HepG2 (cell line): ENCODE data around the gene ZSCAN21. TPM values are rescaled to one million over a fixed set of nuclear protein-coding genes. Genes with fewer than 3 reads are reported as not detected.

ENCODE experiments used
- CREM ChIP-seq, 2 experiments: sonication (generic) in 1 of 2; formaldehyde crosslinking in 1 of 2; IDR thresholded peaks; 2 replicates each; pipeline versions ENCODE4 v1.4.0 to v1.6.1; 2016 to 2020; ENCODE audit warnings: antibody characterized with exemption in 1 of 2, mild to moderate bottlenecking in 1 of 2, missing genetic modification reagents in 1 of 2
- HOXA9 ChIP-seq: sonication (generic); formaldehyde crosslinking; IDR thresholded peaks from 2 replicates; pipeline ENCODE4 v1.8.1; 2022; ENCODE audit warnings: missing genetic modification reagents, mild to moderate bottlenecking, moderate library complexity, borderline replicate concordance
- MED13 ChIP-seq: sonication (generic); formaldehyde crosslinking; IDR thresholded peaks from 2 replicates; pipeline ENCODE4 v1.5.0; 2020; ENCODE audit warnings: missing genetic modification reagents
- NFE2L1 ChIP-seq: sonication (generic); formaldehyde crosslinking; IDR thresholded peaks from 2 replicates; pipeline ENCODE4 v1.4.0; 2020; ENCODE audit warnings: missing genetic modification reagents, mild to moderate bottlenecking, borderline replicate concordance
- NFKB2 ChIP-seq: sonication (generic); formaldehyde crosslinking; IDR thresholded peaks from 2 replicates; pipeline ENCODE4 v1.4.0; 2020; ENCODE audit warnings: missing genetic modification reagents, borderline replicate concordance
- NR3C1 ChIP-seq: sonication (generic); formaldehyde crosslinking; IDR thresholded peaks from 2 replicates; pipeline ENCODE4 v1.4.0; 2020; ENCODE audit warnings: missing genetic modification reagents
- SMAD1 ChIP-seq: sonication (generic); formaldehyde crosslinking; IDR thresholded peaks from 2 replicates; pipeline ENCODE4 v1.4.0; 2020; ENCODE audit warnings: missing genetic modification reagents, low read depth, mild to moderate bottlenecking, borderline replicate concordance
- ZNF34 ChIP-seq: sonication (generic); formaldehyde crosslinking; IDR thresholded peaks from 2 replicates; pipeline ENCODE4 v1.4.0; 2020; ENCODE audit warnings: mild to moderate bottlenecking, missing genetic modification reagents, borderline replicate concordance
- ZSCAN22 ChIP-seq: sonication (generic); formaldehyde crosslinking; IDR thresholded peaks from 2 replicates; pipeline ENCODE4 v1.4.0; 2020; ENCODE audit warnings: mild to moderate bottlenecking, missing genetic modification reagents
- polyA plus RNA-seq, 8 experiments: library from polyadenylated mRNA; depleted of rRNA in 3 of 8; stranded (reverse) in 7 of 8; unstranded in 1 of 8; fragments of >200 nt; fragmentation: Illumina TruSeq in 4 of 8; extraction: Trizol in 4 of 8; gene quantifications; 2 replicates each; pipeline versions ENCODE4 v1.2.1 to v1.2.3, GENCODE V29; 2011 to 2016; ENCODE audit warnings: low read depth in 4 of 8, missing spikeins in 1 of 8, mixed read lengths in 1 of 8; ENCODE audit not compliant: insufficient read depth in 1 of 8
- total RNA-seq, 5 experiments: library from RNA; depleted of rRNA; stranded (reverse); fragments of >200 nt; fragmentation: Illumina TruSeq; extraction: Trizol; gene quantifications; 2 replicates each; pipeline ENCODE4 v1.2.3, GENCODE V29; 2016; ENCODE audit warnings: low read depth in 1 of 5
- TF ChIP-seq, protein P1 (sequence below): IDR thresholded peaks from 2 replicates; pipeline ENCODE4 v1.6.1; 2016; ENCODE audit warnings: control low read depth
- TF ChIP-seq, protein P2 (sequence below): IDR thresholded peaks from 2 replicates; pipeline ENCODE4 v1.6.1; 2016; ENCODE audit warnings: missing biosample characterization, missing genetic modification reagents, low read depth
- TF ChIP-seq, protein P3 (sequence below): sonication (generic); formaldehyde crosslinking; IDR thresholded peaks from 2 replicates; pipeline ENCODE4 v1.4.0; 2020; ENCODE audit warnings: missing genetic modification reagents, mild to moderate bottlenecking, borderline replicate concordance
- TF ChIP-seq, protein P4 (sequence below): sonication (generic); formaldehyde crosslinking; IDR thresholded peaks from 2 replicates; pipeline ENCODE4 v1.8.0; 2022; ENCODE audit warnings: mild to moderate bottlenecking, missing genetic modification reagents
- TF ChIP-seq, protein P5 (sequence below), 2 experiments: sonication (generic) in 1 of 2; formaldehyde crosslinking in 1 of 2; IDR thresholded peaks; 2 replicates each; pipeline versions ENCODE4 v1.4.0 to v1.6.1; 2016 to 2020; ENCODE audit warnings: borderline replicate concordance in 1 of 2, low read depth in 1 of 2, mild to moderate bottlenecking in 1 of 2, missing genetic modification reagents in 1 of 2

The ZSCAN21 gene
- total and polyA plus RNA-seq, 2 of the 13 experiments (the other 11 are each of a cell fraction or from before 2014, with no cell fraction given), result 7.0 to 10.0 TPM

DNA sequence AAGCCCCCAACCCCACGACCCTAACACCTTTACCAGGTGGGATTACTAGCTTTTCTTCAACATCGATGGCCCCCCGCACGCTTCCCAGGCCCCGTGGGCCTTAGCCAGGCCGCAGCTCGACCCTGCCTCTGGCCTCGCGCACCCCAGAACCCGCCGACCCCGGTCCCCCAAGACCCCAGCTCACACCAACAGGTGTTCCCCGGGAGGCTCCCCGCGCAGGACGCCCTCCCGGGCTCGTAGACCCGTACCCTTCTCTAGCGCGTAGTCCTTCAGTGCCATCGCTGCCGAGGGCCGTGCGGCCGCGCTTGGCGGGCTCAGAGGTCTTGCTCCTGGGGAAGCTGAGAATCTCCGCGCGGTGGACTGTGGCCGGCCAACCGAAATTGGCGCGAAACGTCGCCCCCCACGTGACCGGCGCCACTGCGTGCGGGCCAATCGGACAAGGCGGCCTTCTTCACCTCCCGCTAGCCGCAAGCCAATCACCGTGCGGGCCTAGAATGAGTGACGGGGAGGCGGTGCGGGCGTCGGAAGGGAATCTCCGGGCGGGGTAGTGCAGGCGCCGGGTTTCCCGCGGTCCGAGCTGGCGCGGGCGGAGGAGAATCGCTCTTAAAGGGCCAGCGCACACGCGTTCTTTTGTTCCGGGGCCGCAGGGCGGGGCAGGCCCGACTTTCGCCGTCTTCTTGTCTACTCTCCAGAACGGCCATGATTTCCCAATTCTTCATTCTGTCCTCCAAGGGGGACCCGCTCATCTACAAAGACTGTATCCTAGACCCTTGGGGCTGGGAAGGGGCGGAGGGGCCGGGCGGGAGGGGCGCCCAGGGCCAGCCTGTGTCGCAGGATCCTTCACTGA lies 51.7 kb downstream of the ZSCAN21 start, which contains the start of the genes AP4M1 and MCM7 (continued):
- TF ChIP-seq, protein P1, sequence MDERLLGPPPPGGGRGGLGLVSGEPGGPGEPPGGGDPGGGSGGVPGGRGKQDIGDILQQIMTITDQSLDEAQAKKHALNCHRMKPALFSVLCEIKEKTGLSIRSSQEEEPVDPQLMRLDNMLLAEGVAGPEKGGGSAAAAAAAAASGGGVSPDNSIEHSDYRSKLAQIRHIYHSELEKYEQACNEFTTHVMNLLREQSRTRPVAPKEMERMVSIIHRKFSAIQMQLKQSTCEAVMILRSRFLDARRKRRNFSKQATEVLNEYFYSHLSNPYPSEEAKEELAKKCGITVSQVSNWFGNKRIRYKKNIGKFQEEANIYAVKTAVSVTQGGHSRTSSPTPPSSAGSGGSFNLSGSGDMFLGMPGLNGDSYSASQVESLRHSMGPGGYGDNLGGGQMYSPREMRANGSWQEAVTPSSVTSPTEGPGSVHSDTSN, result peak; percentile 96
- TF ChIP-seq SMAD1 (CRISPR knock-in tag) (peak; percentile 73), CREM (IDR thresholded peaks at IDR 0.05) (no peak; the same call in 1 of the 2 replicates), CREM (CRISPR knock-in tag; IDR thresholded peaks at IDR 0.05) (no peak), ZNF34 (CRISPR knock-in tag) (0 out of 2 replicates have a peak, but pooled peaks have one; percentile 18), NR3C1 (CRISPR knock-in tag) (no peak), HOXA9 (CRISPR knock-in tag) (peak; percentile 90), ZSCAN22 (CRISPR knock-in tag) (no peak), NFKB2 (CRISPR knock-in tag) (no peak), NFE2L1 (peak; percentile 71; the same call in 1 of the 2 replicates), MED13 (CRISPR knock-in tag) (0 out of 2 replicates have a peak, but pooled peaks have one; percentile 39)
- TF ChIP-seq, protein P2, sequence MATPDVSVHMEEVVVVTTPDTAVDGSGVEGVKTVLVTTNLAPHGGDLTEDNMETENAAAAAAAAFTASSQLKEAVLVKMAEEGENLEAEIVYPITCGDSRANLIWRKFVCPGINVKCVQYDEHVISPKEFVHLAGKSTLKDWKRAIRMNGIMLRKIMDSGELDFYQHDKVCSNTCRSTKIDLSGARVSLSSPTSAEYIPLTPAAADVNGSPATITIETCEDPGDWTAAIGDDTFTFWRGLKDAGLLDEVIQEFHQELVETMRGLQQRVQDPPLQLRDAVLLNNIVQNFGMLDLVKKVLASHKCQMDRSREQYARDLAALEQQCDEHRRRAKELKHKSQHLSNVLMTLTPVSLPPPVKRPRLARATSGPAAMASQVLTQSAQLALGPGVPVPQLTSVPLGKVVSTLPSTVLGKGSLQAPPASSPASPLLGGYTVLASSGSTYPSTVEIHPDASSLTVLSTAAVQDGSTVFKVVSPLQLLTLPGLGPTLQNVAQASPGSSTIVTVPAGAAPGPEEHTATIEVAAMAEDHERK (CRISPR knock-in tag), result peak; percentile 84
- TF ChIP-seq, protein P3, sequence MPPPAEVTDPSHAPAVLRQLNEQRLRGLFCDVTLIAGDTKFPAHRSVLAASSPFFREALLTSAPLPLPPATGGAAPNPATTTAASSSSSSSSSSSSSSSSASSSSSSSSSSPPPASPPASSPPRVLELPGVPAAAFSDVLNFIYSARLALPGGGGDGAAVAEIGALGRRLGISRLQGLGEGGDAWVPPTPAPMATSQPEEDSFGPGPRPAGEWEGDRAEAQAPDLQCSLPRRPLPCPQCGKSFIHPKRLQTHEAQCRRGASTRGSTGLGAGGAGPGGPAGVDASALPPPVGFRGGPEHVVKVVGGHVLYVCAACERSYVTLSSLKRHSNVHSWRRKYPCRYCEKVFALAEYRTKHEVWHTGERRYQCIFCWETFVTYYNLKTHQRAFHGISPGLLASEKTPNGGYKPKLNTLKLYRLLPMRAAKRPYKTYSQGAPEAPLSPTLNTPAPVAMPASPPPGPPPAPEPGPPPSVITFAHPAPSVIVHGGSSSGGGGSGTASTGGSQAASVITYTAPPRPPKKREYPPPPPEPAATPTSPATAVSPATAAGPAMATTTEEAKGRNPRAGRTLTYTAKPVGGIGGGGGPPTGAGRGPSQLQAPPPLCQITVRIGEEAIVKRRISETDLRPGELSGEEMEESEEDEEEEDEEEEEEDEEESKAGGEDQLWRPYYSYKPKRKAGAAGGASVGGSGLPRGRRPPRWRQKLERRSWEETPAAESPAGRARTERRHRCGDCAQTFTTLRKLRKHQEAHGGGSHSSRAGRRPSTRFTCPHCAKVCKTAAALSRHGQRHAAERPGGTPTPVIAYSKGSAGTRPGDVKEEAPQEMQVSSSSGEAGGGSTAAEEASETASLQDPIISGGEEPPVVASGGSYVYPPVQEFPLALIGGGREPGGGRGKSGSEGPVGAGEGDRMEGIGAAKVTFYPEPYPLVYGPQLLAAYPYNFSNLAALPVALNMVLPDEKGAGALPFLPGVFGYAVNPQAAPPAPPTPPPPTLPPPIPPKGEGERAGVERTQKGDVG, result 0 out of 2 replicates have a peak, but pooled peaks have one; percentile 21
- TF ChIP-seq, protein P4, sequence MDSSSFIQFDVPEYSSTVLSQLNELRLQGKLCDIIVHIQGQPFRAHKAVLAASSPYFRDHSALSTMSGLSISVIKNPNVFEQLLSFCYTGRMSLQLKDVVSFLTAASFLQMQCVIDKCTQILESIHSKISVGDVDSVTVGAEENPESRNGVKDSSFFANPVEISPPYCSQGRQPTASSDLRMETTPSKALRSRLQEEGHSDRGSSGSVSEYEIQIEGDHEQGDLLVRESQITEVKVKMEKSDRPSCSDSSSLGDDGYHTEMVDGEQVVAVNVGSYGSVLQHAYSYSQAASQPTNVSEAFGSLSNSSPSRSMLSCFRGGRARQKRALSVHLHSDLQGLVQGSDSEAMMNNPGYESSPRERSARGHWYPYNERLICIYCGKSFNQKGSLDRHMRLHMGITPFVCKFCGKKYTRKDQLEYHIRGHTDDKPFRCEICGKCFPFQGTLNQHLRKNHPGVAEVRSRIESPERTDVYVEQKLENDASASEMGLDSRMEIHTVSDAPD (CRISPR knock-in tag), result peak; percentile 71; the same call in 1 of the 2 replicates
- TF ChIP-seq, protein P5, sequence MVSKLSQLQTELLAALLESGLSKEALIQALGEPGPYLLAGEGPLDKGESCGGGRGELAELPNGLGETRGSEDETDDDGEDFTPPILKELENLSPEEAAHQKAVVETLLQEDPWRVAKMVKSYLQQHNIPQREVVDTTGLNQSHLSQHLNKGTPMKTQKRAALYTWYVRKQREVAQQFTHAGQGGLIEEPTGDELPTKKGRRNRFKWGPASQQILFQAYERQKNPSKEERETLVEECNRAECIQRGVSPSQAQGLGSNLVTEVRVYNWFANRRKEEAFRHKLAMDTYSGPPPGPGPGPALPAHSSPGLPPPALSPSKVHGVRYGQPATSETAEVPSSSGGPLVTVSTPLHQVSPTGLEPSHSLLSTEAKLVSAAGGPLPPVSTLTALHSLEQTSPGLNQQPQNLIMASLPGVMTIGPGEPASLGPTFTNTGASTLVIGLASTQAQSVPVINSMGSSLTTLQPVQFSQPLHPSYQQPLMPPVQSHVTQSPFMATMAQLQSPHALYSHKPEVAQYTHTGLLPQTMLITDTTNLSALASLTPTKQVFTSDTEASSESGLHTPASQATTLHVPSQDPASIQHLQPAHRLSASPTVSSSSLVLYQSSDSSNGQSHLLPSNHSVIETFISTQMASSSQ (IDR thresholded peaks at IDR 0.05; ENCODE audit: low read depth), result no peak
- TF ChIP-seq, protein P5 (CRISPR knock-in tag; IDR thresholded peaks at IDR 0.05; ENCODE audit: borderline replicate concordance), result peak; percentile 4; the same call in 1 of the 2 replicates
